Measurements from ENCODE around the gene SLC25A39.
"Not testable (repeated sequence)": the region's sequence is repeated elsewhere in the genome, so short reads cannot be mapped to it uniquely, and the experiment has no call there.

Gene SLC25A39

DNA sequence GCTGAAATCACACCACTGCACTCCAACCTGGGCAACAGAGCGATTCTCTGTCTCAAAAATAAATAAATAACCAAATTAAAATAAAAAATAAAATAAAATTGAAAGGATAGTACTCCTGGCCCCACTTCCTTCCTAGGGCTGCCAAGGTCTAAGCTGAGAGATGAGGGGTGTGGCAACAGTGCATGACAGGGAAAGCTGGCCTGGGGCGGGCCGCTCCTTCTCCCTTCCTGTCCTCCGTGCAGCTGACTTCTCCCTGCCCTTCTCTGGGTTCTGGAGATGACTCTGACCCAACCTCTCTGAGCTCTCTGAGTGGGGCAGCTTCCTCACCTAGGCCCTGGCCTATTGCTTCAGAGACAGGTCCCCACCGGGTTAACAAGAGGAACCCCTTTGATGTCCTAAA lies 8.7 kb upstream of the SLC25A39 start:
- DNase-seq = no peak

DNA sequence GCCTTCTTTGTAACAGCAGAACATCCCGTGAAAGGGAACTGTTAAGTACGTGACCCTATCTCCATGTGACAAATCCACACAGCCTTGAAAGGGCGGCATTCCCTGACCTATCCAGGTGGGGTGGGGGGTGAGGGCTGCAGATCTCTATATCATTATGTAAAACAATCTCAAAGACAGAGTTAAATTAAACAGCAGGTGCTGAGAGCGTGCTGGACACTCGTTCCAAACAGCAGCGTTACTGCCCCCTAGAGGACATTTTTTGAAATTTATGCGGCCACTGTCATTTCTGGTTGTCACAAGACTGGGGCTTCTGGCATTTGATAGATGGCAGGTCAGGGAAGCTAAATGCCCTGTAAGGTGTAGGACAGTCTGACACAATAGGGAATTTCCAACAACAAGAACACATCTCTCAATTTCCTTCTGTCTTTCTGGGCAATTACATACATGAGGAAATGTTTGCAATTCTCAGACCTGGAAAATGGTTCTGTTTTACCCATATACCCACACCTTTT lies 6.7 kb upstream of the SLC25A39 start:
- DNase-seq = peak; percentile 61 to 76

DNA sequence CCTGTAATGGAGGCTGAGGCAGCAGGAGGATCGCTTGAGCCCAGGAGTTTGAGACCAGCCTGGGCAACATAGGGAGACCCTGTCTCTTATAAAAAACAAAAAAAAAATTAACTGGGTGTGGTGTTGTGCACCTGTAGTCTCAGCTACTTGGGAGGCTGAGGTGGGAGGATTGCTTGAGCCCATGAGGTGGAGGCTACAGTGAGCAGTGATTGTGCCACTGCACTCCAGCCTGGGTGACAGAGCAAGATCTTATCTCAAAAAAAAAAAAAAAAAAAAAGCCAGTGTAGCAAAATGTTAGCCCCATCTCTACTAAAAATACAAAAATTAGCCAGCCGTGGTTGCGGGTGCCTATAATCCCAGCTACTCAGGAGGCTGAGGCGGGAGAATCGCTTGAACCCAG lies 5.6 kb upstream of the SLC25A39 start:
- DNase-seq = not testable (repeated sequence)

DNA sequence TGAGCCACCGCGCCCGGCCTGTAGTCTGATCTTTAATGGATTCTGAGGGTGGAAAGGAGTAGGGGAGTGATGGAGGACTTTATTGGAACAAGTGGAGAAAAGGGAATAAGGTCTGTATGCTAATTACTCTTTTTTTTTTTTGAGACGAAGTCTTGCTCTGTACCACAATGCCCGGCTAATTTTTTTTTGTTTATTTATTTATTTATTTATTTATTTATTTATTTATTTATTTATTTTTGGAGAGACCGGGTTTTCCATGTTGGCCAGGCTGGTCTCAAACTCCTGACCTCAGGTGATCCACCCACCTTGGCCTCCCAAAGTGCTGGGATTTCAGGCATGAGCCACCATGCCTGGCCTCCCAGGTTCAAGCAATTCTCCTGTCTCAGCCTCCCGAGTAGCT lies 4.9 kb upstream of the SLC25A39 start:
- DNase-seq = not testable (repeated sequence)

DNA sequence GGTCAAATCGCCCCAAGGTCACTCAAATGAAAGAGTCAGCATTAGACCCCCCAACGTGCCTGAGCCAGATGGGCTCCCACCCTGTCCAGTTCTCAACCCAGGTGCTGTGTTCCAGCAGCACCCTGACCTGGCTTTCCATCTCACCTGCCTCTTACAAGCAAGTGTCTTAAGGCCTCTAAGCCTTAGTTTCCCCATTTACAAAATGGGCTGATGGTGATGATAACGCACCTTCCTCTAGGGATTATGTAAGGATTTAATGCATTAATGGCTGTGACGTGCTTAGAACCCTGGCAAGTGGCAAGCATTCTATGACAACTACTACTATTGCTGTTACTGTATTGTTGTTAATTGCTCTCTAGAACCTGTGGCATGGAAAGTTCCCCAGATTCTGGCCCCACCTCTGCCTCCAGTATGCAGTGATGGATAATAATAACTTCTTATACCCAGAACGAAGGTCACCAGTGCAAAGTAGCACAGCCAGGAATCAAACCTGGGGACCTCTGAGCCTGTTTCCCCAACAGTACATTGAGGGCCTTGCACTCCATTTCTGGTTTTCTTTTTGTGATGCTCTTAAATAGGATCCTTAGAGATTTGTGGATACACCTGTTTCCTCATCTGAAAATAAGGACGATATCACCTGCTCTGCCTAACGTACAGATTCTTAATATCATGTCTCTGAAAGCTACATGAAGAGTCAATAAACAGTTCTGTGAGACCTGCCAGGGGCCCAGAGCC lies 3.3 kb upstream of the SLC25A39 start:
- no peak for DNase-seq

DNA sequence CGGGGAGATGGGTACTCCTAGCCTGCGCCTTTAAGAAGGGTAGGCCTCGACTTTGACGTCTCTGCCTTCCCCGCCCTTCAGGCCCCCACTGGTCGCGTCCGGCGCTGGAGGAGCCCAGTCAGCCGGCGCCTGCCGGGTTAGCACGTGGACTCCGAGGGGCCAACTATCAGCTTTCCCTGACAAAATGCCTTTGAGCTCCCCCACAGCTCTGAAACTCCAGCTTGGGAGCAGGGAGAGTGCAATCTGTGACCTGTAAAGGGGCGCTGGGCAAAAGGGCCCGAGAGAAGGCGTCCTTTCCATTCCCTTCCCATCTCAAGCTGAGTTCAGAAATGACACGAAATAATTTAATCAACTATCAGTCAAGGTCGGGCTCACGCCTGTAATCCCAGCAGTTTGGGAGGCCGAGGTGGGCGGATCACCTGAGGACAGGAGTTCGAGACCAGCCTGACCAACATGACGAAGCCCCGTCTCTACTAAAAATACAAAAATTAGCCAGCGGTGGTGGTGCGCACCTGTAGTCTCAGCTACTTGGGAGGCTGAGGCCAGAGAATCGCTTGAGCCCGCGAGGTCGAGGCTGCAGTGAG lies 2.3 kb upstream of the SLC25A39 start:
- DNase-seq = peak; percentile 91 to 94

DNA sequence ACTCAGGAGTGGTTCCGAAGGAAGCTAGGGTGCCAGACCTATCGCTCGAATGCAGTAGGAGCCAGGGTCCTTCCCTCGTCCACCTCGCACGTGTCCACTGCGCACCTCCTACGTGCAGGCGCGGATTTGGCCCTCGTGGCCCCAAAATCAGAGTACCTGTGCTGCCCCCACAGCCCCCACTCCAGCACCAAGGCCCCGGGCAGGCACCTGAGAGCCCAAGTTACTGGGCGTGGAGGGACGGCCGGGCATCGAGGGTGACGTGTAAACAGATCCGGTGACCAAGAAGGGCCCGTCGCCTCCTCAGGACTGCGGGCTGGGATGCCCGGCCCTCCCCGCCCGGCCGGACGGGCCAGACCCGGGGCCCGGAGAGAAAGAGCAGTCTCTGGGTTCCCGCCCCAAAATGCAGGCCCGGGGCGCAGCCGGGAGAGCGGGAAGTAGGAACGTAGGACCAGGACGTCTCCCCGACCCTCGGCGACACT lies 492 bp downstream of the SLC25A39 start:
- DNase-seq = no peak

DNA sequence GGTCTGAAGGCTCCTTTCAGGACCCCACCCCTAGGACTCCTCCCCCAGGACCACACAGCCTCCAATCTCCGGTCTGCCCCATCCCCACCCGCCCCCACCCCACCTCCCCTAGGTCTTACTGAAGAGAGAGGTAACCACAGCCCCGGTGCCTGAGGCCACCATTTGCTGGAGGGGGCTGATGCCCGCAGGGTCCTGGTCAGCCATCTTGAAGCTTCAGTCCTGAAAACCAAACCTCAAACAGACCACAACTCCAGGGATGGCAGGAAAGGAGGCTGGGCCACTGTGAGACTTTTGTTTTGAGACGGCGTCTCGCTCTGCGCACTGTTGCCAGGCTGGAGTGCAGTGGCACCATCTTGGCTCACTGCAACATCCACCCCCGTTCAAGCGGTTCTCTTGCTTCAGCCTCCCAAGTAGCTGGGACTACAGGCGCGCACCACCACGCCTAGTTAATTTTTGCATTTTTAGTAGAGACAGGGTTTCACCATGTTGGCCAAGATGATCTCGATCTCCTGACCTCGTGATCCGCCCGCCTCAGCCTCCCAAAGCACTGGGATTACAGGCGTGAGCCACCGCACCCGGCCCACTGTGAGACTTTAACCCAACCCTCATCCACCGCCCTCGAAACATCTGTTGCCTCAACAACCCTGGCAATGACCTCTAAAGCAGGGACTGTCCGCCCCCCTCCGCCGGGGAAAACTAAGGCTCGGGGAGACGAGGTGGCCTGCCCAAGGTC lies 1.1 kb downstream of the SLC25A39 start:
- no peak for DNase-seq

DNA sequence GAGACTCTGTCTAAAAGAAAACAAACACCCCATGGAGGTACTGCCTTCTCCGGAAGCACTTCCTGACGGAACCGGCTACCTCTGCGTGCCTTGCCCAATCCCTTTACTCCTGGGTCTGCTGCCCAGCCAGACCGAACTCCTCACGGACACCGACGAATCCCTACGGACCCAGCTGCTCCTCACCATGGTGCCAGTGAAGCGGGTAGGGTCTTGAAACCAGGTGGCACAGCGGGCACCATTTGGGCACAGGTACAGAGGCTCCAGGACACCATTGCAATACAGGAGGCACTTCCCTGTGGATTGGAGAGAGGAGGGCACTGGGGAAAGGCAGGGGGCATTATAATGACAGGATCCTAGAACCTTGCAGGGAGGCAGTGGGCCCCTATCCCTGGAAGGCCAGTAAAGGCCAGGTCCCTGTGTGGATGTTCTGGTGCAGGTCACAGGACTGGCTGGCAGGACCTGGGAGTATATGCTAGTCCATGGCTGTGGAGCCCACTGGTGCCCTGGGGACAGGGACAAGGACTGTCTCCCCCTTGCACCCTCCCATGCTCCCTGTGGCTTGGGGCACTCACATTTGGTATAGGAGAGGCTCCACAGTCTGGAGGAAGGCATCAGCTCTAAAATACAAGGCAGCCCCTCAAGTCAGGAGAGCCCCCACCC lies 2.3 kb downstream of the SLC25A39 start:
- DNase-seq = no peak

DNA sequence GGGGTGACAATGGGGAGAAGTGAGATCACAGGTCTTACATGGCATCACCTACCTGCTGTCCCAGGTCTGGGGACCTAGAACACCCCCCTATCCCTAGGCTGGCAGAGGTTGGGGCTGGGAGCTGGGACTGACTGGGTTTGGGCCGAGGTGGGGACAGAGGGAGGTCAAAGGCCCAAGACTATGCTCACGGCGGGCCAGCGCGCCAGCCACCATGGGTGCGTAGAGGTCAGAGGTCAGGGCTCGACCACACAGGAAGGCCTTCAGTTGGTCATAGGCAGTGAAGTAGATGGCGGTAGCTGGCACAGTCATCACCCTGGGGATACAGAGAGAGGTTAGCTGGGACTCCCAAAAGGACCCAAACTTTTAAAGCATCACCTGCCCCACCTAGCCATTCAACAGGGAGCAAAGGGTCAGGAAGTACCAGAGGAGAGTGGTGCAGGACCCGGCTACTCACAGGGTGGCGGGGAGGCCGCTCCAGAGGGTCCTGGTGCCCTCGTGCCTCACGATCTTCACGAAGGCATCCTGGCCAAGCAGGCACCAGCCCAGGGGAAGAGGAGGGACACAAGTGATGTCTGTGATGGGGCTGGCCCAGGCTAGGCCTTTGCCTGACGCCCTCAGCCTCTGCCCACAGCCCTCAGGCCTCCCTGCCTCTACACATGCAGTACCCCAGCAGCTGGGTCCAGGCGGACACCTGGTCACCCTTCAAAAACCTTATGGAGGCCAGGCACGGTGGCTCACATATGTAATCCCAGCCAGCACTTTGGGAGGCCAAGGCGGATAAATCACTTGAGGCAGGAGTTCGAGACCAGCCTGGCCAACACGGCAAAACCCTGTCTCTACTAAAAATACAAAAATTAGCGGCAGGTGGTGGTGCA lies 3.1 kb downstream of the SLC25A39 start:
- DNase-seq = no peak

DNA sequence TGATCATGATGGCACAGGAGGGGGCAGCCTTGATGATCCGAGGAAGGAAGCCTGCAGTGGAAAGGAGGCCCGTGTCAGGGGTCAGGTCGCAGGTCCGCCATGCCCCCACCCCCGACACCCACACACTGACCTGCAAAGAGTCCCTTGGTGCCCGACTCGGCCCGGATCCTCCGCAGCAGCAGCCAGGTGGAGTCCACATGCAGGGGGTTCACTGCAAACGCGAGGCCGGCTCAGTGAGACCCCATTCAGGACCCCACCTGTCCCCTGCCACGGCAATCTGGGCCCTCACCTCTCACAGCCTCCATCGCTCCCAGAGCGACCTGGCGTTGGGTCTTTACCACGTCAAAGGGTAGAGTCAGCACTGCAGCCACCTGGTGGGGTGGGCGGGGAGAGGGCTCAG lies 4.6 kb downstream of the SLC25A39 start:
- no peak for DNase-seq

DNA sequence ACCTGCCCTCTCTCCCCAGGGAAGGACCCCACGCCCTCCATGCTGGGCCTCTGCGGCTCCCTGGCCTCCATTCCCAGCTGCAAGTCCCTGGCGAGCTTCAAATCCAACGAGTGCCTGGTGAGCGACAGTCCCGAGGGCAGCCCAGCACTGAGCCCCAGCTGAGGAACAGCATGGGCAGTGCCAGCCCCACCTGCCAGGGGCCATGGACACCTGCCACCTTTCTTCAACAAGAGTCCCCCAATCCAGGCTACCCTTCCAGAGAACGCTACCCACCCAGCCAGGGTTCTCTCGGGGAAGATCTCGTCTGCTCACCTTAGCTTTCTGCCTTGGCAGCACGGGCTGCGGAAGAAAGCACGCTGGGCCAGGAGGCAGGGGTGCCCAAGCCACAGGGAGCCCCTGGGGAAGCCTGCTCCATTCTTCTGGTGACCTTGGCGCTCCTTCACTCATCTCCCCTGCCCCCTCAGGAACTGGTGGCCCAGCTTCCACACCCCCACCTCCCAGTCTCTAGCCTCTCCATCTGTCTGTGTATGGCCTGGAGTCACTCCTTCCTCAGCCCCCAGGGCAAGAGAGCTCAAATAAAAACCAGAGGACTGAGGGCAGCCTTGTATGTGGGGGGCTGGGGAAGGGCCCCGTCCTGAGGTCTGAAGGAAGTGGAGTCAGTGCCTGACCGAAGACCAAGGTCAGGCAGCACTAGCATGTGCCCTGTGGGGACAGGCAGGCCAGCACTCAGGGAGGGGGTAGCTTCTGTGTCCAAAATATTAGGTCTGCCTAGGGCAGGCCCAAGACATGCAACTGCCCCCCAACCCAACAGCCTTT lies 6.3 kb downstream of the SLC25A39 start:
- no peak for DNase-seq

DNA sequence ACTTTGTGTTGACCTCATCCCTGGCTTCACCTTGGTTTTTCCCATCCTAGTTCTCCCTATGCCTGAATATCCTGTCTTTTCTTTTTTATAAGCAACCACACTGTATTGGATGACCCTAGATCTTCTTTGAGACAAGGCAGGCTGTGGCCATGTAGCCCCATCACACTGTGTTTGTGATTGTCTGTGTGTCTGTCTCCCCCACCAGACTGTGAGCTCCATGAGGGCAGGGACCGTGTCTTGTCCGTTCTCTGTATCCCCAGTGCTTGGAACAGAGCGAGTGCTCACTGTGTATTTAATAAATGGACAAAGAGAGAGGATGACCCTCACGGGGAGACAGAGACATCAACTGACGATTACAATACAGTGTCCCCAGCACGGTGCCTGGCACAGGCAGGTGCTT lies 7.1 kb downstream of the SLC25A39 start:
- no peak for DNase-seq

DNA sequence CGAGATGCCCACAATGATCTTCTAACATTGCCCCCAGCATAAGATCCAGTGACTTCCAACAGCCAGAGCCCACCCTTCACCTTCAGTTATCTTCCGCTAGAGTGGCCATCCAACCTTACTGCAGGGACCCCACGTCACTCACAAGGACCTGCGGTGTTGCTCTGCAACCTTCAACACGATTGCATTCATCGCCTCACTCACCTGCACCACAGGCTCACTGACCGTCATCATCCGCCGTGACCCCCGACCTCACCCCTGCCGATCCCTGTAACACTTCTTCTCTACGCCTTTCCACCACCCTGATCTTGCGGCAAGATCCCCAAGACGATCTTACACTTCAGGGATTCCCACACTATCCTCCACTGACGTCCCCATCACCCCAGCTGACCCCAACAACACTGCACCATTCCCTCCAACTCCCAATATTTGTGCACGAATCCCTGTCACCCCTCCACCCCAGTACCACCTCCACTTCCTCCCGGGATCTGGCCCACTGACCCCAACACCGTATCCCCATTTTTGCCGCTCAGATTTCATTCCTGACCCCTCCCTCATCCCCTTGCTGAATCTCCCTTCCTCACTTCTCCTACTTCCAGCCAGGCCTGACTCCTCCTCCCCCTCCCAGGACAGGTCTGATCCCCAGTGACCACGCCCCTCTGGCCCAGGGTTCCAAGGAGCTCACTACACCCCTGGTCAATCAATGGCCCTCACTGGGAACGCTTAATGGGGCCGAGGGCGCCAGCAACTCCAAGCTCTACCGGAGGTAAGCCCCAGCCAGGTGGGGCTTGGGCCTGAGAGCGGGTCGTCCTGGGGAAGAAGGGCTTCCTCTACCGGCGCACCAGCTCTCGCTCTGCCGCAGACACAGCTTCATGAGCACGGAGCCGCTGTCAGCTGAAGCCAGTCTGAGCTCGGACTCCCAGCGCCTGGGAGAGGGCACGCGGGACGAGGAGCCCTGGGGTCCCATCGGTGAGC lies 8.6 kb downstream of the SLC25A39 start:
- no peak for DNase-seq

DNA sequence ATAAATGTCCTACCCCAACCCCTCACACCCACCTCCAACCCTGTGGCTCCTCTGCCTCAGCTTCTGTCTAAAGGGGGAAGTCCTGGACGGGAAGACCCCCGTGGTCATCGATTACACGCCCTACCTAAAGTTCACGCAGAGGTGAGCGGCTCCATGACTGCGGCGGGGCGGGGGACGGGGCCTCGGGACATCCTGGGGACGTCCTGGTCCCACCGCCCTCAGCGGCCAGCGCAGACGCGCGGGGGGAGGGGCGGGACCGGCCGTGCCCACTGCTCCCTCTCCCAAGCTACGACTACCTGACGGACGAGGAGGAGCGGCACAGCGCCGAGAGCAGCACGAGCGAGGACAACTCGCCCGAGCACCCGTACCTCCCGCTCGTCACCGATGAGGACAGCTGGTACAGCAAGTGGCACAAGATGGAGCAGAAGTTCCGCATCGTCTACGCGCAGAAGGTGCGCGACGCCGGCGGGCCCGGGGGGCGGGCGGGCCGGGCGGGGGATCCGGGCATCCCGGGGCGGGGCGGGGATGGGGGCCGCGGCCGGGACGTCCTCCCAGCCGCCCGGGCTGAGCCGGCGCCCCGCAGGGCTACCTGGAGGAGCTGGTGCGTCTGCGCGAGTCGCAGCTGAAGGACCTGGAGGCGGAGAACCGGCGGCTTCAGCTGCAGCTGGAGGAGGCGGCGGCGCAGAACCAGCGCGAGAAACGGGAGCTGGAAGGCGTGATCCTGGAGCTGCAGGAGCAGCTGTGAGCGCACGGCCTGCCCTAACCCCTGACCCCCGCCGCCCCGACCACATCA lies 9.6 kb downstream of the SLC25A39 start:
- DNase-seq = peak in 1 of 2 donors; percentile 29

DNA sequence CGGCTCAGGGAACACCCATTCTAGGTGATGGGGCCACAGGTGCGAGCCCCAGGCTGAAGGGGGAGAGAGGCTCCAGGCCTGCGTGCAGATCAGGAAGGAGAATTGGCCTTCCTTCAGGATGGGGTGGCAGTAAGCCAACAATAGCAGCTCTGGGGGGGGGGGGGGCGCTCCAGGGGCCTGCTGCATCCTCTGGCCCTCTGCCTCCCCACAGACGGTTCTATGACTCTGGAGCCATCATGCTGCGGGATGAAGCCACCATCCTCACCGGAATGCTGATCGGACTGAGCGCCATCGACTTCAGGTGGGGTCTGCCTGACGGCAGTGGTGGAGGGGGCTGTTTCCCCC lies 10.1 kb downstream of the SLC25A39 start:
- DNase-seq = no peak

DNA sequence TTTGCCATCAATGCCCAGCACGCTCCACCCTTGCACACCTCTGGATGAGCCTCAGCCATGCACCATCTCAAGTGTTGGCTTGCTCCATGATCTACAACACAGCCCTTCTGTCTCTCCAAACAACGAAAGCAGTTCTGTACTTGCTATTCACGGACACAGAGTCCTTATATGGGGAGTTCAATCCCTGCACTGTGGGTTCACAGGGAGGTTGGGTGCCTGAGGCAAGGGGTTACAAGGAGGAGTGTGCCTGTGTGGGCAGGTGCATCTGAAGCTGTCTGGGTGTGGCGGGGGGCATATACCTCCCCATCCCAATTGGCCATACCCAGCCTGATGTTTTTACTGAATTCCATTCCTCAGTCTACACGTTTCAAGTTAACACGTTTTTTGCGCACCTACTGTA lies 10.6 kb downstream of the SLC25A39 start:
- DNase-seq = no peak

DNA sequence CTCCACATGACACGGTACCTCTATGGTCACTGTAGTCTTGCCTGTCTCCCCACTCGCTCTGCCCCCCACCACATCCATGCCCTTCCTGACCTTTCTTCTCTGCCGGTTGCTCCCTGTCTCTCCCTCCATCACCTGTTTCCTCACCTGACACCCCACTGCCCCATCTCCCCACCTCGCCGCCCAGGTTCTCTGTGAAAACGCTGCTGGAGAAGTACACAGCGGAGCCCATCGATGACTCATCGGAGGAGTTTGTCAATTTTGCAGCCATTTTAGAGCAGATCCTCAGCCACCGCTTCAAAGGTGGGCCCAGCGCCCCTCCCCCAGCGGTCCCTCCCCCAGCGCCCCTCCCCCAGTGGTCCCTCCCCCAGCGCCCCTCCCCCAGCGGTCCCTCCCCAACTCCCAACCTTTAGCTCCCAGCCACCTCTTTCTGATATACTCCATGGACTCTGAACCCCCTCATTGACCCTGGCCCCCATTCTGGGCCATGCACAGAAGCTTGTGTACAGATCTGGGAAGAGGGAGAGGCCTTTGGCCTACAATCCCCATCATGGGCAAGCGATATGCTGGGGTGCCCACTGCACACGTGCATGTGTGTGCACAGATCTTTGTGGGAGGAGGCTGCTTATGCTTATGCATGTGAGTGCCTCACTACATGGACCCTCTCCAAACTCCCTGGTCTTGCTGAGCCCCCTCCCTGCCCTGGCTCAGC lies 12.1 kb downstream of the SLC25A39 start:
- DNase-seq = no peak

Data from activated CD4-positive, alpha-beta T cell treated with anti-CD3 and anti-CD28 coated beads for 4 hours (primary cell).